ENCODE results near the gene C10orf71. TPM values are rescaled to one million over a fixed set of nuclear protein-coding genes. Genes with fewer than 3 reads are reported as not detected.

Gene C10orf71
- total RNA-seq, 2 donors from 2014 or later: 34.7 to 54.1 TPM

DNA sequence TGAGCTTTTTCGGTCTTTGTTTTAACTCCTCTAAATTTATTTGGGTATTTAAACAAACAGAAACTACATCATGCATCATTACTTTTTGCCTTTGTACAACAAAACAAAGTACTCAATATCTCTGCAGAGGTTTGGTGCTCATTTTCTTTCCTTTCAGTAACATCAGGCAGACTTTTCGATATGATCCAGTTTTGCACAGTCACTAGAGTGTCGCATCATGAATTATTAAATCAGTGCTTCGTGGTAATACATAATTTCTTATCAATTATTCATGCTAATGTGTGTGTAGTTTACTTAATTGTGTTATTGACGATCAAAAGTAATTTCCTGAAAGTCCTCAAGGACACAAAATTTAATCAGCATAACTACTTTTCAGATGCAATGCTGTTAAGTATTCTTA is 65.1 kb downstream of the C10orf71 start:
- intact Hi-C loops (cut with DNase I): no loop called here
- no peak for DNase-seq
- no peak for ATAC-seq

DNA sequence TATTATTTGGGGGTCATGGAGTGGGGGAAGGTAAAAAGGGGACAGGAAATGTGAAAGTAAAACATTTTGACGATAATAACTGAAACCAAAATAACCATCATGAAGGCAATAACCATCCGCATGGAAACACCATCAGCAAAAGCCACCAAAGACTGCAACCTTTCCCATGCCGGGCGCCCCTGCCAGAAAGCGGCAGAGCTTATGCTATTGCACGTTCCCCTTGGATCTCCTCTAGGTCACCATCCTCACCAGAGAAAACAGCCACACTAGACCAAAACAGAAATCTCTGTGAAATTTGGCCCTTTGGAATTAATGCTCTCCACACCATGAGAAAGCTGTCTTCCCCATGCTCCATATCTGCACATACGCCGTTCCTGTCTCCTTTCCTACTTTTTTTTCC is 65.8 kb downstream of the C10orf71 start:
- ATAC-seq: no peak

DNA sequence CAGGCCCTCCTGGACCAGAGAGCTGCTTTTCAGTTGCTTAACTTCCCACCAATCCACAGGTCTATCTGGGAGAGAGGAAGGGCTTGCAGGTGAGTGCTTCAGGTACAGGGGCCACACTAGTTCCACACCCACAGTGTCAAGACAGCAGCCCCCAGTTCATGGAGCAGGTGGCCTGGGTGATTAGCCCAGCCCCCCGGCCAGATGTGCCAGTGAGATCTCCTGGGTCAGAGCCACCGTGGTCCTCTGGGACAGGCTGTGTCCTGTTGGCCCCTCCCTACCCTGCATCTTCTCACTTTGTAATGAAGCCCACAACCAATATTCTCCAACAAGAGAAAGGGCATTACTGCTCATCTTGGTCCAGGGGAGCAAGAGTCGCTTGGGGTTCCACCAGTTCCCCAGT is 66.3 kb downstream of the C10orf71 start:
- intact Hi-C loops (cut with DNase I): no loop called here
- no peak for ATAC-seq
- no peak for DNase-seq

More for the DNA sequence above, 65.8 kb downstream of the C10orf71 start:
- no peak for DNase-seq
- intact Hi-C loops (cut with DNase I): no loop called here

DNA sequence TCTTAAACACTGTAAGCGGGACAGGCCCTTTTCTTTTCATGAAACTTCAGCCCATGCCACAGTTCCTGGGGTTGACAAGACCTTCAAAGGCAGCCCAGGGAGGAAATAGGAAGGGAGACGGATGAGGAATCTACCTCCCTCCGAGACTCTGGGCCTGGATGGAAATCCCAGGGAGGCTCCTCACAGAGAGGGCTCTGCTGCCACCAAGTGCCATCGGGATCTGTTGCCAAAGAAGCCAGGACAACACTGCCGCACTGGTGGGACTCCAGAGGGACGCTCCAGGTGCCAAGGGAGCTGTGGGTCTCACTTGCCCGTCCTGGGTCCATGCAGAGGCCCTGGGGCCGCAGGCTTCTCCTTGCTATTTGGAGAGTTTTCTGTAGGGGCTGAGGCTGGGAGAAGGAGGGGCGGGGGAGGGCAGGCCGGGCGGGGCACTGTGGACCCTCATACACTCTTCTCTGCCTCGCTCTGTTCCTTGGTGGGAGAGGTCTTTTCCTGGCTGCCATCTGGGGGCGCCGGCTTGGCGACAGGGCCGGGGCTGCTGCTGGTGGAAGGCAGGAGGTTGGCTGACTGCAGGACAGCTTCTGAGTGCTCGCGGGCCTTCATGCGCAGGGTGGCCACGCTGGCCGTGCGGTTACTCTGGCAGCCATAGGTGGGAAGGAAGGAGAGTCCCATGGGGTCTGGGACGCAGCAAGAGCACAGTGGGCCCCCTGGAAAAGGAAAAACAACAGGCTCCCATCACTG is 66.9 kb downstream of the C10orf71 start:
- intact Hi-C loops (cut with DNase I): no loop called here
- ATAC-seq (no peak), DNase-seq (no peak)

DNA sequence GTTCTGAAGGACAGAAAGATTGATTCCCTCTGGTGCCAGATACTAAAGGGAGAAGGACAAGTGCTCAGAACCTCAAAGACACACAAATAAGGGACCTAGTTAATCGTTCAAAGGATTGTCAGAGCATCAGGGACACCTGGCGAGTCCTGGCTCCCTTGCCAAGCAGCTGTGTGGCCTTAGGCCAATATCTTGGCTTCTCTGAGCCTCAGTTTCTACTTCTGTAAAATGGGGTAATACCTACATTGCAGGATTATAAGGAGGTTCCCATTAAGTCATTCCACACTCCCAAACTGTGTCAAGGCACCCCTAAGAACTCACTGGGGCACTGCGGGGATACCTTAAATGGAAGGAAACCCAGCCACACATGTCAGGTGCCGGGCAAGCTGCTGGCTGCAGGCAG is 67.5 kb downstream of the C10orf71 start:
- ATAC-seq (no peak), DNase-seq (no peak)
- intact Hi-C loops (cut with DNase I): no loop called here

DNA sequence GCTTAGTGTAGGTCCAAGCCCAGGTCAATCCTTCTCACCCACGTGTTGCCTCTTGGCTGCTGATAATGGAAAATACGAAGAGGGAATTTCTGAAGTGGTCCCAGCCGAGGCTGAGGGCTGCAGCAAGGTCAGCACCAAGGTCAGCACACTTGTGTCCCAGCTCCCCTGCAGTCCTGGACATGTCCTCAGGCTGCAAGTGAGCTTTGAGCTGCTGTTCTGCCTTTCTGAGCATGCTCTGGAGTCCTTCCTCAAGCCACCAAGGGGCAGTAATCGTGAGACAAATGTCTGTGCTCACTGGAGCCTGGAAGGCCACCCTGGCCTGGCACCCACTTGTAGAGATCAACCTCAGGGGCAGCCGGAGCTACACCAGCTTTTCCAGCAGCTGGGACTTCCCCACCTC is 68.6 kb downstream of the C10orf71 start:
- ATAC-seq (no peak), DNase-seq (no peak)
- intact Hi-C loops (cut with DNase I): no loop called here

DNA sequence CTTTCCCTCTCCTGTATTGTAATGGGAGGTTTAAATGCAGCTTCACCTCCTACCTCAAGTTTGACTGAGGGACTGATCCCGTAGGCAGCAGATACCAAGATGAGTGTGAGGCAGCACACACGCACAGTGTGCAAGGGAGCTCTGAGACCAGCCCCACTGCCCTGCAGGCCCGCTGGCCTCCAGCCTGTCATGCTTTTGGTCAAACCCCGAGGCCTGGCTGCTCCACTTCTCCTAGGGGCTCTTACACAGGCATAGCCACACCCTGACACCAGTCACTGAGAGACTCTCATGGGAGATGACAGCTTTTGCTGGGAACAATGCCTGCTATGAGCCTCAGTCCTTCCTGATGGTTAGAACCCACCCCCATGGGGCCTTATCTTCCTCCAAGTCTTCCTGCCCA is 69.3 kb downstream of the C10orf71 start:
- DNase-seq (no peak), ATAC-seq (no peak)
- intact Hi-C loops (cut with DNase I): no loop called here

DNA sequence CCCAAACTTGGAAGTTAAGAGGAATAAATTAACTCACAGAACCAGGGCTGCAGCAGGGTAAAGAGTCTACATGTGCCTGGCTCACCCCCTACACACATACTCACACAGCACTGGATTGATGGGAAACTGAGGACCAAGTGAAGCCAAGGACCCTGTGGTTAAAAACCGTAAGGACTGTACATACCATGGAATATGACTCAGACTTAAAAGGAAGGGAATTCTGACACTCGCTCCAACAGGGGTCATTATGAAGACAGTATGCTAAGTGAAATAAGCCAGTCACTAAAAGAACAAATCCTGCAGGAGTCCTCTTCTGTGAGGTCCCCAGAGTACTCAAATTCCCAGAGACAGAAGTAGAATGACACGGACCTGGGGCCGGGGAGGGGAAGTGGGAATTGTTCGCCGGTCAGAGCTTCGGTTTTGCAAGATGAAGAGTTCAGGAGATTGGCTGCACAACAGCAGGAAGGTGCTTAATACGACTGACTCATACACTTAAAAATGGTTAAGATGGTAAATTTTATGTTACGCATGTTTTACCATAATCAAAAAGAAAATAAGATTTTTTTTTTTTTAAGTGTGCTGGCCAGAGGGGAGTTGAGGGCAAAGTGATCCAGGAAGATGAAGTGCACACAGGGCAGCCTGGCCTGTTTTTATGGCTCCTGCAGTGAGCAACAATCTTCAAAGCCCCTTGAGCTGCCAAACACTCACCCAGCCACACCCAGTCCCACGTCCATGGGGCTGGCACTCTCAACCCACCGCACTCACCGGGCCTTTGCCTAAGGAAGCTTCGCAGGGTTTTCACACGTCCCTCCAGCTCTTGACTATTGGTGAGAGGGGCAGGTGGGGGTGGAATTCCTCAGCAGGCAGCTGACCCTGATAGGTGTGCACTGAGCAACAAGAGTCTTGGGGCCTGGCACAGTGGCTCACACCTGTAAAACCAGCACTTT is 70.5 kb downstream of the C10orf71 start:
- ATAC-seq: no peak
- intact Hi-C loops (cut with DNase I): no loop called here
- no peak for DNase-seq

DNA sequence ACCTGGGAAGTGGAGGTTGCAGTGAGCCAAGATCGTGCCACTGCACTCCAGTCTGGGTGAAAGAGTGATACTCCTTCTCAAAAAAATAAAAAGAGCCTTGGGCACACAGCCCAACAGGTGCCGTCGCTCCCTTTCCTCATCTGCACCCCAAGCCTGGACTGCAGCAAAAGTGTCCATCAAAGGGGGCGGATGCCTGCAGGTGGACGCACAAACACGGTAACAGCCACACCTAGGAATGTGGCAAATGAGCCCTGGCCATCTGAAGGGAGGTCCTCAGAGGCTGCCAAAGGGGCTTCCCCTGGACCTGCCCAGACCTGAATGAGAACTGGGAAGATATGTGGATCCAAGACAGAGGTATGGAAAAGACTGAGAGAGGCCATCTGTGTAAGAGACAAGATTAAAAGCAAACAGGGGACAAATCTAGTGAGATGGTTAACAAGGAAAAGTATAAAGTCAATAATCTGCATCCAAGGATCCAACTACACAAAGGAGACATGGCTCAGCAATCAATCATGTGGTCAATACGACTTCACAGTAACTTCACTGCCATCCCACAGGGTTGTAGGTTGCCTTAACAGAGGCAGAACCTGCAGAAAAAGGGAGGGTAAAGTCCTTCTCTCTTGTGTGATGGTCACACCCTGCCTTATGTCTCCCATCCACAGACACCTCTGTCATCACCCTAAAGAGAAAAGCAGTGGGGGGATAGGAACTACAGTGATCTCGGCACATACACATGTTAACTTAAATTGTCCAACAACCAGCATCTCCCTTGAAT is 71.5 kb downstream of the C10orf71 start:
- DNase-seq (no peak), ATAC-seq (no peak)
- intact Hi-C loops (cut with DNase I): no loop called here

DNA sequence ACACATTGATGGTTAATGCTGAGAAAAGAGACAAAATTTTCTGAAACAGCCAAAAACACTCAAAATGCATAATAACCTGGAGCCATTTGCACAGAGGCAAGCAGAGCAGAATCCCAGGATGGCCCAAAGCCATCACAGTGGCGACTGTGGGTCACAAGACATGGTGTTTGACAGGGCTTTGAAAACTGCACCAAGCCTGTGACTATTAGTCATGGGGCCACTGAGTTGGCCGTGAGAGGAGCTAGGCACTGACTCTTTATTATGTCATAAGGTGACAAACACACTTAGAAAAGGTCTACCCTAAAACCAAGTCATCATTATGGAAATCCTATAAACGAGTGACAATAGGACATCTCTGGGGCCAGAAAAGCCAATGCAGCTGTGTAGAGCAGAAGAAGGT is 73.0 kb downstream of the C10orf71 start:
- no peak for ATAC-seq
- no peak for DNase-seq
- intact Hi-C loops (cut with DNase I): no loop called here

DNA sequence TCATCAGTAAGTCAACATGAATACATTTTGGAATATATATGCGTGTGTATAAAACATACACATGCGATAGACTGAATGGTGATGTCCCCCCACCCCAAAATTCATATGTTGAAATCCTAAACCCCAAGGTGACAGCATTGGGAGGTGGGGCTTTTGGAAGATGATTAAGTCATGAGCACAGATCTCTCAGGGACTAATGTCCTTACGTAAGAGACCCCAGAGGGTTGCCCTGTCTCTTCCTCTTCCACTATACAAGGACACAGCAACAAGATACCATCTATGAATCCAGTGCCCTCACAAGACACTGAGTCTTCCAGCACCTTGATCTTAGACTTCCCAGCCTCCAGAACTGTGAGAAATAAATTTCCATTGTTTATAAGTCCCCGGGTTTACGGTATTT is 74.4 kb downstream of the C10orf71 start:
- no peak for DNase-seq
- ATAC-seq: no peak
- intact Hi-C loops (cut with DNase I): no loop called here

DNA sequence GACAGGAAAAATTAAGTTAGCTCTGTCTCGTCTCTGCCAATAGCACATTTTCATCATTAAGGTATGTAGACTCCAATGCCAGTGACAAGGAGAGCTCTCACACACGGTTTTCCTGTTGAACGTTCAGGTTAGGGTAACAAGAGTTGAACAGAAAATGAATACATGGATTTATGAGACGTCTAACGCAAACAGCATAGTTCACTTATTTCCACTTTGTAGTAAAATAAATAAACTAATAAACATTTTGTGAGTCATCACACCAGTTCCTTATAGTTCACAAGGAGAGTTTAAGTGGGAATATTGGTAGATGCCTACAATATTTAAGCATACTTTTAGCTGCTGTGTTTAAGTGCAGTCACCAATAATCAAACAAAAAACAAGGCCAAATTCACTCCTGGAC is 75.8 kb downstream of the C10orf71 start:
- ATAC-seq: no peak
- intact Hi-C loops (cut with DNase I): no loop called here
- no peak for DNase-seq

DNA sequence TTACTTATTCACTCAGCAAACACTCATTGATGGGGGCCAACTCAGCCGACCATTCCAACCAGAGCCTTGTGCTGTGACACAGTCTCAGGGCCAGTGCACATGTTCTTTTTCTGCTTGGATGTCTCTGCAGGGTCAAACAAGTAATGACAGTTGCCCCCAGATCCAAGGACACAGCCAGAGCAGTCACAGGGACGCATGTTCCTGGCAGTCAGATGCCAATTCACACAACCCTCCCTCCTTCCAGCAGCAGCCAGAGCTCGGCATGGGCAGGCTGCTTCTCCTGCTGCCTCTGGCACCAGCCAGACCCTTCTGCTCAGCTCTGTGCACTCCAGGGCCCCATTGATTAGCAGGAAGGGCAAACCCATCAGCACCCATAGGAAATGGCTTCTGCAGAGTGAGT is 76.6 kb downstream of the C10orf71 start:
- DNase-seq (no peak), ATAC-seq (peak; percentile 24 to 27)
- intact Hi-C loops (cut with DNase I): no loop called here

Other genes starting within 250 kb of the C10orf71 start
- gene VSTM4, start 183.6 kb upstream of the C10orf71 start, total RNA-seq: 10 to 100 TPM; 17.2 to 21.0 TPM
- not detected for gene FAM170B, start 165.1 kb upstream of the C10orf71 start, total RNA-seq
- 10 to 100 TPM; 14.6 to 29.5 TPM for gene TMEM273, start 110.8 kb upstream of the C10orf71 start, total RNA-seq
- not detected for gene DRGX, start 96.9 kb downstream of the C10orf71 start, total RNA-seq
- 10 to 100 TPM; 17.1 to 19.6 TPM for gene ERCC6, start 240.0 kb downstream of the C10orf71 start, total RNA-seq

All from left cardiac atrium (tissue), 4 donors.